ENCODE data around the gene GPR153. TPM values are rescaled to one million over a fixed set of nuclear protein-coding genes. Genes with fewer than 3 reads are reported as not detected.

Gene GPR153
- polyA plus RNA-seq, 1 donor from 2014 or later: 26.9 TPM

GRCh38 chr1:6197746-6198427 is 63.0 kb downstream of the GPR153 start:
- no peaks in the 10 kb centered on the region for H3K9me3 ChIP-seq (ENCODE audit: low read length)
- H3K27me3 ChIP-seq (ENCODE audit: insufficient read depth, low read depth, low read length): no peaks in the 10 kb centered on the region
- no peaks in the 10 kb centered on the region for H3F3A ChIP-seq (ENCODE audit: insufficient read depth, low read length, poor library complexity, severe bottlenecking)
- H3K4me3 ChIP-seq (ENCODE audit: low read length): peak overlapping the region; percentile 94
- peak overlapping the region; percentile 89 for H3K9ac ChIP-seq (ENCODE audit: low read length)
- no peak for TF ChIP-seq POLR2AphosphoS5 (IDR thresholded peaks at IDR 0.05)
- TF ChIP-seq REST (IDR thresholded peaks at IDR 0.05; ENCODE audit: borderline replicate concordance): no peak
- TF ChIP-seq SMC3 (conservative IDR thresholded peaks at IDR 0.05; ENCODE audit: poor library complexity): no peak
- no peak for TF ChIP-seq EP300 (conservative IDR thresholded peaks at IDR 0.05; ENCODE audit: poor library complexity, severe bottlenecking)
- TF ChIP-seq MXI1 (conservative IDR thresholded peaks at IDR 0.05; ENCODE audit: poor library complexity, severe bottlenecking): no peak
- no peak for TF ChIP-seq RAD21 (conservative IDR thresholded peaks at IDR 0.05)
- H3K9me2 ChIP-seq (ENCODE audit: insufficient read depth, low read length): no peaks in the 10 kb centered on the region
- no peak overlapping the region for H2AFZ ChIP-seq (ENCODE audit: low read depth, low read length)
- H3K79me2 ChIP-seq (replicated peaks; ENCODE audit: insufficient read depth, low read length): peaks cover 21% of the 10 kb centered on the region
- H3K36me3 ChIP-seq (ENCODE audit: insufficient read depth, low read length): no peaks in the 10 kb centered on the region
- H4K20me1 ChIP-seq (ENCODE audit: insufficient read depth): no peaks in the 10 kb centered on the region
- H3K27ac ChIP-seq (ENCODE audit: low read length): no peak overlapping the region
- peak overlapping the region; percentile 98 for H3K4me2 ChIP-seq (ENCODE audit: low read length)

Other genes with a start within 250 kb of the GPR153 start
- gene KCNAB2, start 215.2 kb downstream of the GPR153 start, polyA plus RNA-seq: 11.7 and 11.8 TPM in 2 replicates
- gene CHD5, start 80.8 kb downstream of the GPR153 start, polyA plus RNA-seq: 22.0 and 33.7 TPM in 2 replicates
- gene RPL22, start 61.5 kb downstream of the GPR153 start, polyA plus RNA-seq: 275 and 294 TPM in 2 replicates
- gene RNF207, start 55.0 kb downstream of the GPR153 start, polyA plus RNA-seq: 1.7 and 3.5 TPM in 2 replicates
- 21.1 and 23.3 TPM in 2 replicates for gene ICMT, start 25.1 kb downstream of the GPR153 start, polyA plus RNA-seq
- gene HES3, start 16.9 kb downstream of the GPR153 start, polyA plus RNA-seq: not detected in 2 replicates
- gene ACOT7, start 132.7 kb upstream of the GPR153 start, polyA plus RNA-seq: 101 TPM in 2 replicates
- gene HES2, start 158.8 kb upstream of the GPR153 start, polyA plus RNA-seq: not detected in 2 replicates
- gene ESPN, start 163.7 kb upstream of the GPR153 start, polyA plus RNA-seq: not detected in 2 replicates
- gene TNFRSF25, start 205.1 kb upstream of the GPR153 start, polyA plus RNA-seq: 52.2 and 68.5 TPM in 2 replicates
- 24.0 and 28.8 TPM in 2 replicates for gene PLEKHG5, start 230.6 kb upstream of the GPR153 start, polyA plus RNA-seq

All from neural cell (in vitro differentiated cells).